ENCODE data around the gene JARID2. TPM values are rescaled to one million over a fixed set of nuclear protein-coding genes. Genes with fewer than 3 reads are reported as not detected.

The JARID2 gene
- total and polyA plus RNA-seq, 2 of the 4 experiments (the other 2 are of a cell fraction), result 9.6 to 12.9 TPM

DNA sequence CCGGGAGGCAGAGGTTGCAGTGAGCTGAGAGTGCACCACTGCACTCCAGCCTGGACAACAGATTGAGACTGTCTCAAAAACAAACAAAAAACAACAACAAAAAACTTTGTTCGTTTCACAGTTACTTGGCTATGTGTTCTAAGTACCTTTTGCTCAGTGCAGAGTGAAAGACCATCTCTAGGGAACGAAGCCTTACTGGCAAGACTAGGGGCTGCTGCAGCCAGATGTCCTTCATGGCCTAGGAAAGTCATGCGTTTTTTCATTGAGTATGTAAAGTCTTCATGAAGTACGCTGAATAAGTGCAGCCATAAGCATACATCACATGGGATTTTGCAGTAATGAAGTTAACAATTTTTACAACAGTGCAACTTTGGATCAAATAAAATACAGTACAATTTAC is 111.1 kb downstream of the JARID2 start:
- H2AK5ac ChIP-seq (ENCODE audit: low read depth, low read length), result peak overlapping the region; percentile 20; the same call in 1 of the 2 replicates
- intact Hi-C loops (cut with micrococcal nuclease) (no loop called here), in situ Hi-C loops (cut with MboI; ENCODE audit: low sequenced_read_pairs) (no loop called here), dilution Hi-C loops (cut with HindIII; ENCODE audit: low sequenced_read_pairs, unreplicated experiment) (no loop called here)
- peaks cover 38 to 86% of the 10 kb centered on the region in 2 experiments for H3K79me1 ChIP-seq (ENCODE audit: low read depth in 1 of 2, low read length in 2 of 2)
- no peaks in the 10 kb centered on the region for H3K9me3 ChIP-seq (ENCODE audit: control insufficient read depth, insufficient read depth, low read length)
- H3K4me1 ChIP-seq (ENCODE audit: control insufficient read depth, insufficient read depth, low read length), result peaks cover 24% of the 10 kb centered on the region
- TF ChIP-seq MAZ (IDR thresholded peaks at IDR 0.05; ENCODE audit: borderline replicate concordance, low read depth, low read length) (no peak), MAFK (IDR thresholded peaks at IDR 0.05; ENCODE audit: low read depth, low read length) (no peak), POLR2A (IDR thresholded peaks at IDR 0.05; ENCODE audit: low read depth, low read length) (no peak), FOS (IDR thresholded peaks at IDR 0.05; ENCODE audit: low read depth, low read length) (no peak), CEBPB (IDR thresholded peaks at IDR 0.05; ENCODE audit: low read depth, low read length) (no peak), RCOR1 (IDR thresholded peaks at IDR 0.05; ENCODE audit: insufficient replicate concordance, low read length) (no peak), BHLHE40 (IDR thresholded peaks at IDR 0.05; ENCODE audit: low read depth, low read length) (no peak), RAD21 (IDR thresholded peaks at IDR 0.05; ENCODE audit: low read length) (no peak), RFX5 (IDR thresholded peaks at IDR 0.05; ENCODE audit: low read depth, low read length) (no peak), MXI1 (IDR thresholded peaks at IDR 0.05; ENCODE audit: borderline replicate concordance, low read depth, low read length) (no peak), NFE2L2 (IDR thresholded peaks at IDR 0.05; ENCODE audit: low read depth, low read length) (no peak), SMC3 (IDR thresholded peaks at IDR 0.05; ENCODE audit: low read depth, low read length) (no peak)
- TF ChIP-seq, protein P1, sequence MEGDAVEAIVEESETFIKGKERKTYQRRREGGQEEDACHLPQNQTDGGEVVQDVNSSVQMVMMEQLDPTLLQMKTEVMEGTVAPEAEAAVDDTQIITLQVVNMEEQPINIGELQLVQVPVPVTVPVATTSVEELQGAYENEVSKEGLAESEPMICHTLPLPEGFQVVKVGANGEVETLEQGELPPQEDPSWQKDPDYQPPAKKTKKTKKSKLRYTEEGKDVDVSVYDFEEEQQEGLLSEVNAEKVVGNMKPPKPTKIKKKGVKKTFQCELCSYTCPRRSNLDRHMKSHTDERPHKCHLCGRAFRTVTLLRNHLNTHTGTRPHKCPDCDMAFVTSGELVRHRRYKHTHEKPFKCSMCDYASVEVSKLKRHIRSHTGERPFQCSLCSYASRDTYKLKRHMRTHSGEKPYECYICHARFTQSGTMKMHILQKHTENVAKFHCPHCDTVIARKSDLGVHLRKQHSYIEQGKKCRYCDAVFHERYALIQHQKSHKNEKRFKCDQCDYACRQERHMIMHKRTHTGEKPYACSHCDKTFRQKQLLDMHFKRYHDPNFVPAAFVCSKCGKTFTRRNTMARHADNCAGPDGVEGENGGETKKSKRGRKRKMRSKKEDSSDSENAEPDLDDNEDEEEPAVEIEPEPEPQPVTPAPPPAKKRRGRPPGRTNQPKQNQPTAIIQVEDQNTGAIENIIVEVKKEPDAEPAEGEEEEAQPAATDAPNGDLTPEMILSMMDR (conservative IDR thresholded peaks at IDR 0.05; ENCODE audit: low read depth, low read length), result no peak
- TF ChIP-seq, protein P2, sequence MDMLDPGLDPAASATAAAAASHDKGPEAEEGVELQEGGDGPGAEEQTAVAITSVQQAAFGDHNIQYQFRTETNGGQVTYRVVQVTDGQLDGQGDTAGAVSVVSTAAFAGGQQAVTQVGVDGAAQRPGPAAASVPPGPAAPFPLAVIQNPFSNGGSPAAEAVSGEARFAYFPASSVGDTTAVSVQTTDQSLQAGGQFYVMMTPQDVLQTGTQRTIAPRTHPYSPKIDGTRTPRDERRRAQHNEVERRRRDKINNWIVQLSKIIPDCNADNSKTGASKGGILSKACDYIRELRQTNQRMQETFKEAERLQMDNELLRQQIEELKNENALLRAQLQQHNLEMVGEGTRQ (IDR thresholded peaks at IDR 0.05; ENCODE audit: low read depth, low read length), result no peak
- TF ChIP-seq, protein P3, sequence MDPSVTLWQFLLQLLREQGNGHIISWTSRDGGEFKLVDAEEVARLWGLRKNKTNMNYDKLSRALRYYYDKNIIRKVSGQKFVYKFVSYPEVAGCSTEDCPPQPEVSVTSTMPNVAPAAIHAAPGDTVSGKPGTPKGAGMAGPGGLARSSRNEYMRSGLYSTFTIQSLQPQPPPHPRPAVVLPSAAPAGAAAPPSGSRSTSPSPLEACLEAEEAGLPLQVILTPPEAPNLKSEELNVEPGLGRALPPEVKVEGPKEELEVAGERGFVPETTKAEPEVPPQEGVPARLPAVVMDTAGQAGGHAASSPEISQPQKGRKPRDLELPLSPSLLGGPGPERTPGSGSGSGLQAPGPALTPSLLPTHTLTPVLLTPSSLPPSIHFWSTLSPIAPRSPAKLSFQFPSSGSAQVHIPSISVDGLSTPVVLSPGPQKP (IDR thresholded peaks at IDR 0.05; ENCODE audit: borderline replicate concordance, low read depth, low read length), result no peak
- ChIA-PET CTCF (interaction anchor here (1.6 kb wide), 1 partner anchor 14 kb away, joined by 3 read pairs; no protein-coding TSS in a partner anchor), POLR2A (ENCODE audit: unreplicated experiment) (no interaction called here)
- WGBS, 2 experiments (ENCODE audit: extremely low coverage in 2 of 2, insufficient read length in 1 of 2), result no CpG with 5 or more reads among the region's 5 CpGs
- BruUV-seq (replicated peaks), result no TSS peak
- H3K4ac ChIP-seq (ENCODE audit: low read depth, low read length), result no peak overlapping the region
- no peak overlapping the region for H4K5ac ChIP-seq (ENCODE audit: low read depth, low read length)
- no peak overlapping the region for H3K56ac ChIP-seq (ENCODE audit: extremely low read depth, insufficient read depth, low read length)
- no peak overlapping the region for H2BK5ac ChIP-seq (ENCODE audit: low read depth, low read length, poor library complexity, severe bottlenecking)
- ATAC-seq (ENCODE audit: low read depth), result no peak
- H3K4me2 ChIP-seq (ENCODE audit: low read depth, low read length), result no peak overlapping the region
- H3K23ac ChIP-seq (ENCODE audit: low read depth, low read length), result no peak overlapping the region
- H3K14ac ChIP-seq (replicated peaks; ENCODE audit: low read depth, low read length), result no peak overlapping the region
- no peak for DNase-seq
- H3K9ac ChIP-seq (ENCODE audit: low read depth, low read length), result no peak overlapping the region
- no peak overlapping the region for H4K91ac ChIP-seq (ENCODE audit: insufficient read depth, low read depth, low read length)
- no peak overlapping the region for H3K27ac ChIP-seq (ENCODE audit: insufficient read depth, low read length)
- no peak overlapping the region for H3K4me3 ChIP-seq (ENCODE audit: insufficient read depth, low read depth, low read length)
- peaks cover 25% of the 10 kb centered on the region for H3K9me1 ChIP-seq (ENCODE audit: insufficient read depth, low read length)
- no peaks in the 10 kb centered on the region for H3K36me3 ChIP-seq (ENCODE audit: control insufficient read depth, insufficient read depth, low read length)
- H4K20me1 ChIP-seq (ENCODE audit: insufficient read depth, low read length), result peaks cover 91% of the 10 kb centered on the region
- H4K8ac ChIP-seq (ENCODE audit: low read depth in 2 of 2, low read length in 2 of 2), result no peak overlapping the region
- H2AK9ac ChIP-seq (replicated peaks; ENCODE audit: low read depth, low read length, poor library complexity), result no peak overlapping the region
- no peak overlapping the region for H3K18ac ChIP-seq (ENCODE audit: low read depth, low read length)
- H3K27me3 ChIP-seq (ENCODE audit: control insufficient read depth, insufficient read depth, low read length), result no peaks in the 10 kb centered on the region
- H2BK120ac ChIP-seq (ENCODE audit: low read depth, low read length), result no peak overlapping the region
- no peak overlapping the region for H2BK20ac ChIP-seq (ENCODE audit: low read depth, low read length)
- no peak overlapping the region for H2AFZ ChIP-seq (replicated peaks; ENCODE audit: low read length, poor library complexity)
- H2BK15ac ChIP-seq (ENCODE audit: low read depth, low read length), result no peak overlapping the region
